HG03280 (cell line): Measurements from ENCODE around the gene TMEM117.

Source experiments
- ATAC-seq: cut with Tn5 transposase; IDR thresholded peaks from one replicate; pipeline ENCODE4 v1.9.1; 2021; ENCODE audit warnings: mild to moderate bottlenecking, moderate library complexity; ENCODE audit not compliant: unreplicated experiment

TMEM117 gene

DNA sequence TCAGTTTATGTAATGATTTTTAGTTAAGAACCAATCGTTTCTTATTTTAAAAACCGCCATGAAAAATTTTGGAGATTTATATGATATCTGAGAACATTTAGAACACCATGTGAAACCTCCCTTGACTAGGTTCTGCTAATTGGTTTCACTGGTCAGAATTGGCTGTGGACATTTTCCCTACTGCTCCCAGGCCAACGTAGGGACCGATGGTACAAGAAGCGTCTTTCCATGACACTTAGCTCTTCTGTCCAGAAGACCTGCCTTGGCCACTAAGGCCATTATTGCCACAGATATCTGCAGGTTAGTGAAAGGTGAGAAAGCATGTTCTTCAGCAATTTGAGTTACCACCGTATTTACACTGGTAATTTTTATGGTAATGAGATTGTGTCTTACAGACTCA lies 424.0 kb downstream of the TMEM117 start:
- ATAC-seq = no peak

DNA sequence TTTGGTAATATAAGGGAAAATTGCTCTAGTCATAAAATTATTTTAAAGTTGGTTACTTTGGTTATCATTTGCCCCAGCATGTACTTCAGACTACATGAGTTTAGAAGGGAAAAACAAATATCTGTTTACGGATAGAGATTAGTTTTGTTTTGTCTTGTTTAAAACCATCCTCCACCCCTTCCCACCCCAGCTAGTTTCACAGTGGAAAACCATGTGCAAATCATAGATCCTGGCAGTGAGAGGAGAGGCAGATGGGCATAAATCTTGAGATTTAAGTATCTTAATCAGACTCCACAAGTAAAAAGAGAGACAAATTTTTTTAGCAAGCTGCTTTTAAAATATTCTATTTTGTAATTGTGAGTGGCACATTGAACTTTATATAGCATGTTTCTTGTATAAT lies 424.7 kb downstream of the TMEM117 start:
- no peak for ATAC-seq

DNA sequence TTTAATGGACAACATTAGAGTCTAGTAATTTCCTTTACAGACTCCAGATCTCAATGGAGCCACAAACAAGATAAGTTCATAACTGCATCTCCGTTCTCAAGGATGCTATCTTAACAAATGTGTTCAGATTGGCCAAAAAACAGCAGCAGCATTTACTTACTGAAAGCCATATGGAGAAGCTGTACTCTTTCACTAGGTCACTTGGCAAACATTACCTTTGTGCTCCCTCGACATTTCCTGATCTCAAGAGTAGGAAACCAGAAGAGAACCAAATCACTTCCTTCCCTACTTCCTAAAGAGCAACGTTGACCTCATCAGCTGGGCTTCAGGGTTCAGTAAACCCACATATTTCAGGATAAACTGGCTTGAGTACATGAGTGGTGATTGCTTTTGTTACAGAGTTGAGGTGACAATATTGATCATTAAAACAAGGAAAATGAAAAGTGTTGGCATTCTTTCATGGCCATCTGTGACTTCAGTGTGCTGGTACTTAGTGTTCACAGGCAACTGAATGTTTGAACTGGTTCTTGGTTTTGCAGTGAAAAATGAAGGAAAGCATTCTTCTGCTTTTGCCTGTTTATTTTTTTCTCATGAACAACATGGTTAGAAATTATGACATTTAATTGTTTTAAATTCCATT lies 449.6 kb downstream of the TMEM117 start:
- ATAC-seq = no peak

DNA sequence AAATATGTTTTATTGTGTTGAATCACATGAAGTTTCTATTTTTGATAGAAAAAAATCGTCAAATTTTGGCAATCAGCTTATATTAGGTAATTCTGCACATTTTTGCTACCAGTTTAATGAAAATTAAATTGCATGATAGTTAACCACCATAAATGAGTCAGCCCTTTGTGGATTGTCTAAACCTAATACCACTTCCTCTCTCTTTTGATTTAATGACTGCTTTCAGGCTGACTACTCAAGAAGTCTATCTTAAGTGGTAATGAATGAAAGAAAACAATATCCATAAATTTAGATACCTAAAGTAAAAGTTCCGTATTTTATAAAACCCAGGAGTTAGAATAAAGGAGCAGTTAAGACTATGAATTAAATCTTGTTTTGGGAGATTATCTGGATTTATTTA lies 450.5 kb downstream of the TMEM117 start:
- ATAC-seq = no peak

DNA sequence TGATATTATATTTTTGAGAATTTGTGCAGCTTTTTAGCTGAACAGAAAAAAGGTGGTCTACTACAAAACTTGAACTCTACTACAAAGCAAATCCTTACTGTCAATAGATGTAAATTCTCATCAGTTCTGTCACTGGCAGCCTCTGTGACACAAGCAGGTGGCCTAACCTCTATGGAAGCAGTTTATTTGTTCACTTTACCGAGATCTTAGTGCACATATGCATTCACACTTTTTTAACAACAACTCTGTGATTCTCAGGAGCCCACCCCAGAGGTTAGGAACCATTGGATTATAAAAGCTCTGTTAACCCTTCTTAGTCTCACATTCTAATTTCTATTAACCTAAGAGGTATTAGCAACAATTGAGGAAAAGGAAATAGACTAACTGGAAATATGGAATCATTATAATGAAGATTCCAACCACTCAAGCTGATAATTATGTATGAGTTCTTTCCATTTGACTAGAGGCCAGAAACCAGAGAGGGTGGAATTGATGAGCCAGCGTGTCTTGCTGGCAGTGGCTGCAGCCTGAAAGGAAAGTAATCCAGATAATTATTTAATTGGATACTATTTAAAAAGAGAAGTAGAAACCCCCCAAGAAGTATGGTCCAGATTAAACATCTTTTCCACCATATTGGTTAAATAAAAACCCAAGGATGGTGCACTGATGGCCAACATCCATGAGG lies 451.1 kb downstream of the TMEM117 start:
- ATAC-seq = no peak

DNA sequence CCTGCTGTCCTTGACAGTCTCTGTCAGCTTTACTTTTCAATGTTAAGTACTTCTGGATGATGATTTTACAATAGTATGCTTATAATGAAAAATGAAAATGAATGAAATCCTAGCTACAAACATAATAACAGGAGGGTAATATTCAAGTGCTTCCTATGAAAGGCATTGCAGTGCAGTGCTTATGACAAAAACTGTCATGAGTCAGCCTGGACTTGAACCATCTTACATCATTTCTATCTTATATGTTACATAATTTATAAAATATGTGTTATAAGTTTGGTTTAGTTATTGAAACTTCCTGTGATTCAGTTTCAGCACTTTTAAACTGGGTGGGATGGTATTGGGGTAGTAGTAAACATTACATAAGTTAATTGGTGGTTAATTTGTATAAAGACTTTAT lies 451.7 kb downstream of the TMEM117 start:
- ATAC-seq = no peak

DNA sequence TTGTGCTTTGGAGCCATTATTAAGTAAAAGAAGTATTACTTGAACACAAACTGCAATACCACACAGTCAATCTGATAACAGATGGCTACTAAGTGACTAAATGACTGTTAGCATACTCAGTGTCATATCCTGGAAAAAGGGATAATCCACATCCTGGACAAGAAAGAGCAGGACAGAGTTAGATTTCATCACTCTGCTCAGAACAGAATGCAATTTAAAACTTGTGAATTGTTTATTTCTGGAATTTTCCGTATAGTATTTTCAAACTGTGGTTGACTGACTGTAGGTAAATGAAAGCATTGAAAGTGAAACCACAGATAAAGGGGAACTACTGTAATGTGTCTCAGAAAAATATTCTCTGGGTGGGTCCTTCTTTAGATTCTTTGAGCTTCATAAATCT lies 458.8 kb downstream of the TMEM117 start:
- ATAC-seq = peak; percentile 87

DNA sequence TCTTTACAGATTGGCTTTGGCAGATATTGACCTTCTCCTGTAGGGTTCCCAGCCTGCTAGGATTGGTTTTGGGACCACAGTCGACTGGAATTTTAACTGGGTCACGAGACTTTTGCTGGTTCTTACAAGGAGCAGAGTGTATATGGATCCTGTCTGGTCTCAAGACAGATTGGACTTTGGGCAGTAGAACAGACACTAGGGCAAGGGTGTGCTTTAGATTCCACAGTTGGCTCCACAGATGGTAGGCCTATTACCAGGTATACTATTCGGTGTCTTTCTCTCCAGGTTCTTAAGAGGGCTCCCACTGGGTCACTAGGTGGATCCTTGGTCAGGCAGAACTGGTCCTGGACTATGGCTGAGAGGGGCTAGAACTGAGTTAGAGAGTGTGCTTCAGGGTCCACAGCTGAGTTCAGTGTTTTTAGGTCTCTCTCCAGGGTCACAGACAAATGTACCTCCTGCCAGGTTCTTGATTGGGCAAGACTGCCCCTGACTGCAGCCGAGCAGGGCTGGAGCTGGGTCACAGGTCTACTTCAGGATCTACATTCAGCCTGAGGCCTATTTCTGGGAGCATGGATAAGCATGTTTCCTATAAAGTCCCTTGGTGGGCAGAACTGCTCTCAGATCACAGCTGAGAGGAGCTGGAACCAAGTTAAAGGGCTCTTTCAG lies 460.2 kb downstream of the TMEM117 start:
- no peak for ATAC-seq

DNA sequence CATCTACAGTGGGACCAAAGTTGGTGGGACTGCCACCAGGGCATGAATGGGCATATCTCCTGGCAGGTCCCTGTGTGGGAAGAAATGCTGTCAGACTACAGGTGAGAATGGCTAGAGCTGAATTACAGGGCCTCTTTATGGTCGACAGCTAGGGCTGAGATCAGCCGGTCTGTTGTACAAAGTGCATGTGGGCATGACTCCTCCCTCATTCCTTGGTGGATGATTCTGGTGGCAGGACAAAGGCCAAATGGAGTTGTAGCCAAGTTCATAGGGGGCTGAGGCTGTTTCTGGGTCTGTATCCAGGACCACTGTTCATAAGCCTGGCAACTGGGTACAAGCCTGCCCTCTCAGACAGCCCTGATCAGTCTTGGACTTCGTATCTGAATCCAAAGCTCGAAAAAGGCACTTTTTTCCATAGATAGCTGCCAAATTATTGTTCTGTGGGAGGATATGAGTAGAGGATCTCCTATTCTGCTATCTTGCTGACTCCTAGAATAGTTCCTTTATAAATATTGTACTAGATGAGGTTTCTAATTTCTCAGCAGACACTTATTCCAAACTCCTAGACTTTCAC lies 460.8 kb downstream of the TMEM117 start:
- no peak for ATAC-seq

DNA sequence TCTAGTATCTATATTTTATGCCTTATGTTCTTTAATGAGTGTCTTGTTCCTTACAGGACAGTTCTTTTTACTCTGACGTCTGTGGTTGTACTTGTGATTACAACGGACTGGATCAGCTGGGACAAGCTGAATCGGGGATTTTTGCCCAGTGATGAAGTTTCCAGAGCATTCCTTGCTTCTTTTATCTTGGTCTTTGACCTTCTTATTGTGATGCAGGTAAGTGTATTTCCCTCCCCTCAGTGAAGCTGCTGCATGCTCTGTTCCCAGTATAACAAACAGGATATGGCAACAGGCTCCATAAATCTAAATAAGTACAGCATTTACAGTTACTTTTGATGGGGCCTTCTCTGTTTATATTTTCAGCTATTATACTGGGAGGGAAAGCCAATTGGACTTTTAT lies 463.6 kb downstream of the TMEM117 start:
- ATAC-seq = no peak

DNA sequence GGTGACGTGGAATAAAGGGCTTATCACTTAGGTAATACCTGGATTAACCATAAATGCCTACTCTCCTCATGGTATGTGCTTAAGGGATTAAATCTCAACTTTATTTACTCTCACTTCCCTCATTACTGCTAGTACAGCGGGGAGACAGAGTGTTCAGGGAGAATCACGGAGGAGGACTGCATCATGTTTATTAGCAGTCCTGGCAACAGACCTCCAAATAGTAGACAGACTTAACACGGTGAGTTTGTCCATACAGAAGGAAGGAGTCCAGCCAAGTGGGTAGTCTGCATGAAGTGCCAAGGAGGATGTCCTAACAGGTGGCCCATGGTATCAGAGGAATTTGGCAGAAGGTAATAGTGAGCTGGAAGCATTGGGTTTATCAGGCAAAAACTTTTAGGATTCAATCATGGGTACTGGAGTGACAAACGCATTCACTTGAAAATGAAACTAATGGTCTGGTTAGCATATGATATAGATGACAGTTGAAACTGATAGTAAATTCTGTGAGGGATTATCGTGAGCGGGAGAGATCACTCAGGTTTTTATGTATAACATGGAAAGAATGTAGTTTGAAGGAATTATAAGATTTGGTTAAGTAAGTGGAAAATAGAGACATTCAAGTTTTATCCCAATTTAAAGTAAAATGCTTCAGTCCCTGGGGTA lies 471.8 kb downstream of the TMEM117 start:
- no peak for ATAC-seq

DNA sequence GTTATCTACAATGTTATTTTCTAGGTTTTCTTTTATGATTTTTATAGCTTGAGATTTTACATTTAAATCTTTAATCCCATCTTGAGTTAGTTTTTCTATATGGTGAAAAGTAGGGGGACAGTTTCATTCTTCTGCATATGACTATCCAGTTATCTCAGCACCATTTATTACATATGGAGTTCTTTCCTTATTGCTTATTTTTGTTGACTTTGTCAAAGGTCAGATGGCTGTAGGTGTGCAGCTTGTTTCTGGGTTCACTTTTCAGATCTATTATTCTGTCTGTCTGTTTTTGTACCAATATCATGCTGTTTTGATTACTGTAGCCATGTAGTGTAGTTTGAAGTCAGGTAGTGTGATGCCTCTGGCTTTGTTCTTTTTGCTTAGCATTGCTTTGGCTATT lies 477.3 kb downstream of the TMEM117 start:
- no peak for ATAC-seq

DNA sequence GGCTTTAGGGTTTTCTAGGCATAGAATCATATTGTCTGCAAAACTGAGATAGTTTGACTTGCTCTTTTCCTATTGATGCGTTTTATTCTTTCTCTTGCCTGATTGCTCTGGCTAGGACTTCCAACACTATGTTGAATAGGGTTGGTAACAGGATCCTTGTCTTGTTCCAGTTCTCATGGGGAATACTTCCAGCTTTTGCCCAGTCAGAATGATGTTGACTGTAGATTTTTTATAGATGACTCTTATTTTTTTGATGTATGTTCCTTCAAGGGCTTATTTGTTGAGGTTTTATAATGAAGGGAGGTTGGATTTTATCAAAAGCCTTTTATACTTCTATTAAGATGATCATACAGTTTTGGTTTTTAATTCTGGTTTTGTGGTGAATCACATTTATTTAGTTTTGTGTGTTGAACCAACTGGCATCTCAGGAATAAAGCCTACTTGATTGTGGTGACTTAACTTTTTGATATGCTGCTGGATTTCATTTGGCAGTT lies 478.2 kb downstream of the TMEM117 start:
- no peak for ATAC-seq

DNA sequence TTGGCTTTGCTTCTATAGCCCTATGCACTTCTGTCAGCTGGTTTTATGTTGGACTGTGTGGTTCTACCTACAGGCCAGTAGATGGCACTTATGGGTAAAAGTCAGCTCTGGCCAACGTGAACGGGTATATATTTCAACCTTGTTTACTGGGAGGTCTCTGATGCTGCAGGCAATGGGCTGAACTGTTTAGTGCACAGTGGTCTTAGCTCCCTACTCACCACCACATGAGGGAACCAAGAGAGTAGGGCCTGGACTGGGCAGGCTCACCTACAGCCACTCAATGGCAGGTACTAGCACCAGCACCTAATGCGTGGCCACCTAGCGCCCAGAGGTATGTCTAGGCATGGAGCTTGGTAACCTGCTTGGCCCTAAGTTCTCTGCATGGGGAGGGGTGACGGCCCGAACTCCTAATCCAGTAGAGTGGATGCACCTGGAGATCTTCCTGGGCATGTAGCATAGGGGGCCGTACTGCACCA lies 481.8 kb downstream of the TMEM117 start:
- peak; percentile 79 for ATAC-seq

DNA sequence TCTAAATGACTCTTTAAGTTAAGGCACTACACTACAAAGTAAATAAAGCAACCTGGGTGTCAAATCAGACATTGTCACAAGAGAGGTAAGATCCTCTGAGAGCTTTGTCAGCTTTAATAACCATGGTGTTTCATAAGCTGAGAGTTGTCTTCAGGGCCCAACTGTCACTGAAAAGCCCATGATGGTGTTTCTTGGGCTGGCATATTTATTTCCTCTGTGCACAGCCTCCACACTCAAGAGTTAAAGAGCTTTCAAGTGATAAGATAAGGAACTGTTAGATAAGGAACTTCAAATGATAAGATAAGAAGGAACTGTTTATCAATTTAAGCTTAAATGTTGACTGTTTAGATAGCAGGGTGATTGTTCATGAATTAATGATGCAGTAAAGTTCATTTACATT lies 495.4 kb downstream of the TMEM117 start:
- no peak for ATAC-seq

DNA sequence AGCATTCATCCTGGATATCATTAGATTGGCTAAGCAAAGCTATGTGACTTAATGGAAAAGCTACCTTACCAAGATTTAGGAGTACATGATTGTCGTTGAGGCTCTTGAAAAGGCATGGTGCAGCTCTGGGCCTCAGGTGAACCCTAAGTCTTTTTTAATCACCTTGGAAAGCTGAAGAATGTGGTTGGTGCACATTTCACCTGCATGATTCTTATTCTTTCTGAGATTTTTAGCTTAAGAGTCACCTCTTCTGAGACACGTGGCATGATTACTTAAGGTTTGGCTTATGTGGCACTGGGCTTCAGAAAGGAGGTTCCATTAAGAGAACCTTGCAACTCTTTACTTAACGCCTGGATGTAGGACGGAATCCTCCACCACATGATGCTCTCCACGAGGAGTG lies 498.5 kb downstream of the TMEM117 start:
- no peak for ATAC-seq

DNA sequence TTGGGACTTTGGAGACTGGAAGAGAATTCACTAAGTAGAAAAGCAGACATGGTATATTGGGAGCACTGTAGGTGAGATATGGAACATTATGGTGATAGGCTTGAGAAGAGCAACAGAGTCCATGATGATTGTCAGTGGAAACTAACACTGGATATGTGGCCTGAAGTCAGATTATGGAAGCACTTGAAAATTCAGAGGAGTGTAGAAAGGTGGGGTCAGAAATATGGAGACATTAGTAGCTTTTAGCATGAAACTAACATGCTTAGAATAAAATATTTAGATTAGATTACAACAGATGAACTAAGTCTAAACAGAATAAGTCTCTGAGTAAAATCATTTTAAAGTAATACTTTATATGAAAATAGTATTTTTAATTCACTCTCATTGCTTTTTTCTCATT lies 499.1 kb downstream of the TMEM117 start:
- ATAC-seq = no peak

DNA sequence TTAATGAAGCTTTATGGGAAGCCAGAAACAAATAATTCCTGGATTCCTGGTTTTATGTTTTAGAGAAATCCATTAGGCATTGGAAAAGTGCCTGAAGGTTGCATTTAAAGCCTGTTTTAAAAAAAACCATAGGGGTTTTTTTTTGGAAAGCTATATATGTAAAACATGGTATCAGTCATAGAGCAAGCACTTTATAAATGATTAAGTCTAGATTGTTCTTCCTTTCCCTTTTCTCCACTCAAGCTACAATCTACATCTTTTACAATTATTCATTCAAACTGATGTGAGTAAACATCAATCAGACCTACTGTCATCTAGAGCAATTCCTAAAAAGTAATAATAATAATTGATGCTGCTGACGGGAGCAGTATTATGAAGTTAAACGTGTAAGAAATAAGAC lies 500.7 kb downstream of the TMEM117 start:
- no peak for ATAC-seq

DNA sequence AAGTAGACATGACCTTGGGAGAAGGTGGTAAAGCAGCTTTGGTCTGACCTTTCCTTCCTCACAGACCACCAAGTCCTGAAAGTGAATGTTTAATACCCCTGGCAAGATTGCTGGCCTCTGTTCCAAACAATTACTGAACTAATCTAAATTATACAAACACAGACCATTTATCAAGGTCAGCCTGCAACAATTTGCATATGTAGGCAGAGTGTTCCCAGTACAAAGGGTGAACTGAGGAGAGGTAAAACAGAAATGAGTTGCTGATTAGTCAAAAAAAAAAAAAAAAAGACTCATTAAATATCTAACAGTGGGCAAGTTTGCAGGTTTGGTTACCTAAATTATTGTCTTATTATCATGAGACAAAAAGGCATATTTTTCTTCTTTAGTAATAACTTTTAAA lies 506.5 kb downstream of the TMEM117 start:
- ATAC-seq = no peak

DNA sequence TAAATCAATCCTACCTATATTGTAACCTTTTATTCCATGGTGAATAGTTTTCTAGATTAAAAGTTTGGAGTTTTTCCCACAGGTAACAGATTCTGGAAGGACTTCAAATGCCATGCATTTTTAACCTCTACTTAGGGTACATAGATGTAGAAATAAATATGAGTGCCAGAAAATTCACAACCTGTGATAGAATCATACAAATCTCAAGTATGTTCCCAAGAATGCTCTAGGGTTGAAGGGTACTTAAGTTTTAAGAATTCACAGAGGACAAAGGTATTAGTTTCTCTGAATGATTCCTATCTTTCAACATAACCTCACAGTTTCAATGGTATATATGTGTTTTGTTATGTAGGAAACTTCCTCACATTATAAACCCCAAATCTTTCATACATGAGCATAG lies 511.3 kb downstream of the TMEM117 start:
- ATAC-seq = no peak

DNA sequence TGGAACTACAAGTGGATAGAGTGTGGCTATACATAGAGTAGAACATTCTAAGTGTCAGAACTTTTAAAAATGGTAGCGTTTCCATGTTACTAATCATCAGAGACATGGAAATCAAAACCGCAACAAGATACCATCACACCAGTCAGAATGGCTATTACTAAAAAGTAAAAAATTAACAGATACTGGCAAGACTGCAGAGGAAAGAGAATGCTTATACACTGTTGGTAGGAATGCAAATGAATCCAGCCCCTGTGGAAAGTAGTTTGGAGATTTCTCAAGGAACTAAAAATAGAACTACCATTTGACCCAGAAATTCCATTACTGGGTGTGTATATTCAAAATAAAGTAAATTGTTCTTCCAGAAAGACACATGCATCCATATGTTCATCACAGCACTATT lies 521.6 kb downstream of the TMEM117 start:
- ATAC-seq = no peak
